ENCODE data around the gene PRKRA. TPM values are rescaled to one million over a fixed set of nuclear protein-coding genes. Genes with fewer than 3 reads are reported as not detected.

The PRKRA gene
- total and polyA plus RNA-seq, 9 of the 15 experiments (the other 6 are each of a cell fraction or from before 2014, with no cell fraction given) = 14.1 to 78.1 (median 52.3) TPM

DNA sequence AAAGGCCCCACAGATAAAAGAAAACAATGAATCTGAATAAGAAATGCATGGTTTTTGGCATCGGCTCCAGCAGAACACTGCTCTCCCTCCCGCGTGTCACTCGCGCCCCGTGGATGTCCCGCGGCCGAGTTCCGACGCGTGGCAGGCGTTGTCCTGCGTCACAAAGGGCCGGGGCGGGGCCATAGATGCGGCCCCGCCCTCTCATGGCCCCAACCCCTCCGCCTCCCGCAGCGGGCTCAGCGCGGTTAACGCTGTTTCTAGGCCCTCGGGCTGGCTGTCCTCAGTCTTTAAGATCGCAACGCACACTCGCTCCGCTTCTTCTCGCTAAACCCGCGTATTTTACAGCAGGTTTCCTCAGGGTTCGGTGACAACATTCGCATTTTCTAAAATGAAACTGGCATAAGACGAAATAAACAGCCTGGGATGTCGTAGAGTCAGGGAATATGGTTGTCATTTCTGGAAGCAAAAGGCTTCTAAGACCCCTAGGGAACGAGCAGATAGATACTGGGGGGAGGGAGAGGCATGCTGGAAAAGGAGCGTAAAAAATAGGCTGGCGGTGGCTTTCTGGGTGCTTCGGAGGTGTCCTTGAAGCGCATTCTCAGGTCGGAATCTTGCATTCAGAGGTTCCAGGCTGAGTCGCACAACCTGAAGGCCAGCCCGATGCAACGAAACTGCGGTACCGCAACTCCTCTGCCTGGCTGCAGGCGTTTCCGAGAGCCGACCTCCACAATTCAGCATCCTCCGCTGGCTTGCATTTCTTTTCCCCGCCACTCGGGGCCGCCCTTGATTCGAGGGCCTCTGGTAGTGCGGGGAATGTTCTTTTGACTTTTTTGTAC is 27.7 kb upstream of the PRKRA start, which contains the start of gene FKBP7 (continued):
- TF ChIP-seq, protein P1, sequence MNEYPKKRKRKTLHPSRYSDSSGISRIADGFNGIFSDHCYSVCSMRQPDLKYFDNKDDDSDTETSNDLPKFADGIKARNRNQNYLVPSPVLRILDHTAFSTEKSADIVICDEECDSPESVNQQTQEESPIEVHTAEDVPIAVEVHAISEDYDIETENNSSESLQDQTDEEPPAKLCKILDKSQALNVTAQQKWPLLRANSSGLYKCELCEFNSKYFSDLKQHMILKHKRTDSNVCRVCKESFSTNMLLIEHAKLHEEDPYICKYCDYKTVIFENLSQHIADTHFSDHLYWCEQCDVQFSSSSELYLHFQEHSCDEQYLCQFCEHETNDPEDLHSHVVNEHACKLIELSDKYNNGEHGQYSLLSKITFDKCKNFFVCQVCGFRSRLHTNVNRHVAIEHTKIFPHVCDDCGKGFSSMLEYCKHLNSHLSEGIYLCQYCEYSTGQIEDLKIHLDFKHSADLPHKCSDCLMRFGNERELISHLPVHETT (CRISPR knock-in tag; conservative IDR thresholded peaks at IDR 0.05 in 1 of 2, IDR thresholded peaks at IDR 0.05 in 1 of 2) = 0 out of 4 replicates have a peak, but pooled peaks of 1 of the 2 experiments have one; percentile 6
- TF ChIP-seq, protein P2, sequence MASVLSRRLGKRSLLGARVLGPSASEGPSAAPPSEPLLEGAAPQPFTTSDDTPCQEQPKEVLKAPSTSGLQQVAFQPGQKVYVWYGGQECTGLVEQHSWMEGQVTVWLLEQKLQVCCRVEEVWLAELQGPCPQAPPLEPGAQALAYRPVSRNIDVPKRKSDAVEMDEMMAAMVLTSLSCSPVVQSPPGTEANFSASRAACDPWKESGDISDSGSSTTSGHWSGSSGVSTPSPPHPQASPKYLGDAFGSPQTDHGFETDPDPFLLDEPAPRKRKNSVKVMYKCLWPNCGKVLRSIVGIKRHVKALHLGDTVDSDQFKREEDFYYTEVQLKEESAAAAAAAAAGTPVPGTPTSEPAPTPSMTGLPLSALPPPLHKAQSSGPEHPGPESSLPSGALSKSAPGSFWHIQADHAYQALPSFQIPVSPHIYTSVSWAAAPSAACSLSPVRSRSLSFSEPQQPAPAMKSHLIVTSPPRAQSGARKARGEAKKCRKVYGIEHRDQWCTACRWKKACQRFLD (CRISPR knock-in tag; IDR thresholded peaks at IDR 0.05) = no peak
- TF ChIP-seq, protein P3, sequence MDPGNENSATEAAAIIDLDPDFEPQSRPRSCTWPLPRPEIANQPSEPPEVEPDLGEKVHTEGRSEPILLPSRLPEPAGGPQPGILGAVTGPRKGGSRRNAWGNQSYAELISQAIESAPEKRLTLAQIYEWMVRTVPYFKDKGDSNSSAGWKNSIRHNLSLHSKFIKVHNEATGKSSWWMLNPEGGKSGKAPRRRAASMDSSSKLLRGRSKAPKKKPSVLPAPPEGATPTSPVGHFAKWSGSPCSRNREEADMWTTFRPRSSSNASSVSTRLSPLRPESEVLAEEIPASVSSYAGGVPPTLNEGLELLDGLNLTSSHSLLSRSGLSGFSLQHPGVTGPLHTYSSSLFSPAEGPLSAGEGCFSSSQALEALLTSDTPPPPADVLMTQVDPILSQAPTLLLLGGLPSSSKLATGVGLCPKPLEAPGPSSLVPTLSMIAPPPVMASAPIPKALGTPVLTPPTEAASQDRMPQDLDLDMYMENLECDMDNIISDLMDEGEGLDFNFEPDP (CRISPR knock-in tag; IDR thresholded peaks at IDR 0.05) = no peak
- TF ChIP-seq, protein P4, sequence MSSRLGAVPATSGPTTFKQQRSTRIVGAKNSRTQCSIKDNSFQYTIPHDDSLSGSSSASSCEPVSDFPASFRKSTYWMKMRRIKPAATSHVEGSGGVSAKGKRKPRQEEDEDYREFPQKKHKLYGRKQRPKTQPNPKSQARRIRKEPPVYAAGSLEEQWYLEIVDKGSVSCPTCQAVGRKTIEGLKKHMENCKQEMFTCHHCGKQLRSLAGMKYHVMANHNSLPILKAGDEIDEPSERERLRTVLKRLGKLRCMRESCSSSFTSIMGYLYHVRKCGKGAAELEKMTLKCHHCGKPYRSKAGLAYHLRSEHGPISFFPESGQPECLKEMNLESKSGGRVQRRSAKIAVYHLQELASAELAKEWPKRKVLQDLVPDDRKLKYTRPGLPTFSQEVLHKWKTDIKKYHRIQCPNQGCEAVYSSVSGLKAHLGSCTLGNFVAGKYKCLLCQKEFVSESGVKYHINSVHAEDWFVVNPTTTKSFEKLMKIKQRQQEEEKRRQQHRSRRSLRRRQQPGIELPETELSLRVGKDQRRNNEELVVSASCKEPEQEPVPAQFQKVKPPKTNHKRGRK (tag; IDR thresholded peaks at IDR 0.05) = no peak
- TF ChIP-seq, protein P5, sequence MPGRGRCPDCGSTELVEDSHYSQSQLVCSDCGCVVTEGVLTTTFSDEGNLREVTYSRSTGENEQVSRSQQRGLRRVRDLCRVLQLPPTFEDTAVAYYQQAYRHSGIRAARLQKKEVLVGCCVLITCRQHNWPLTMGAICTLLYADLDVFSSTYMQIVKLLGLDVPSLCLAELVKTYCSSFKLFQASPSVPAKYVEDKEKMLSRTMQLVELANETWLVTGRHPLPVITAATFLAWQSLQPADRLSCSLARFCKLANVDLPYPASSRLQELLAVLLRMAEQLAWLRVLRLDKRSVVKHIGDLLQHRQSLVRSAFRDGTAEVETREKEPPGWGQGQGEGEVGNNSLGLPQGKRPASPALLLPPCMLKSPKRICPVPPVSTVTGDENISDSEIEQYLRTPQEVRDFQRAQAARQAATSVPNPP (IDR thresholded peaks at IDR 0.05; ENCODE audit: borderline replicate concordance, insufficient read depth, insufficient read length) = no peak
- TF ChIP-seq BACH1 (tag; IDR thresholded peaks at IDR 0.05) (no peak), ZNF239 (CRISPR knock-in tag; IDR thresholded peaks at IDR 0.05) (no peak), HDAC3 (IDR thresholded peaks at IDR 0.05; ENCODE audit: borderline replicate concordance, partially characterized antibody) (no peak)
- TF ChIP-seq, protein P6, sequence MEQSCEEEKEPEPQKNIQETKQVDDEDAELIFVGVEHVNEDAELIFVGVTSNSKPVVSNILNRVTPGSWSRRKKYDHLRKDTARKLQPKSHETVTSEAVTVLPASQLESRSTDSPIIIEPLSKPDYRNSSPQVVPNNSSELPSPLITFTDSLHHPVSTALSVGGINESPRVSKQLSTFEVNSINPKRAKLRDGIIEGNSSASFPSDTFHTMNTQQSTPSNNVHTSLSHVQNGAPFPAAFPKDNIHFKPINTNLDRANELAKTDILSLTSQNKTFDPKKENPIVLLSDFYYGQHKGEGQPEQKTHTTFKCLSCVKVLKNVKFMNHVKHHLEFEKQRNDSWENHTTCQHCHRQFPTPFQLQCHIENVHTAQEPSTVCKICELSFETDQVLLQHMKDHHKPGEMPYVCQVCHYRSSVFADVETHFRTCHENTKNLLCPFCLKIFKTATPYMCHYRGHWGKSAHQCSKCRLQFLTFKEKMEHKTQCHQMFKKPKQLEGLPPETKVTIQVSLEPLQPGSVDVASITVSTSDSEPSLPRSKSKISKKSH (CRISPR knock-in tag; IDR thresholded peaks at IDR 0.05) = no peak

All from K562 (cell line).